K562 (cell line): ENCODE results near the gene TPM4. TPM values are rescaled to one million over a fixed set of nuclear protein-coding genes. Genes with fewer than 3 reads are reported as not detected.
"Not testable (repeated sequence)": the region's sequence is repeated elsewhere in the genome, so short reads cannot be mapped to it uniquely, and the experiment has no call there.

ENCODE experiments used
- ATAC-seq: fragments of 200-7000 bp; cut with Tn5 transposase; 3 replicates; pipeline ENCODE4 v1.9.1; 2020; ENCODE audit warnings: moderate library complexity
- BruUV-seq: library from RNA; stranded (reverse); fragments of 400-500 nt; replicated peaks from 2 replicates; lab custom pipeline; 2021; lab: Mats Ljungman, UMichigan
- CTCF ChIA-PET: fragments of 300-600 bp; formaldehyde crosslinking; extraction: SDS; loops from one replicate; lab custom pipeline; 2021; ENCODE audit warnings: low intra/inter-chr PET ratio; lab: Yijun Ruan, JAX
- POLR2A ChIA-PET: fragments of 300-600, 350-650 bp; sonication (Branson Sonifier 250); formaldehyde crosslinking; extraction: SDS; loops from one replicate; lab custom pipeline; 2021; ENCODE audit warnings: antibody characterized with exemption, inconsistent platforms; lab: Yijun Ruan, JAX
- DNase-seq, 4 experiments: peaks; one replicate each; pipeline versions ENCODE4 v3.0.0 to v3.0.0-alpha.2; 2011 to 2018; ENCODE audit warnings: low spot score in 3 of 4, mixed read lengths in 3 of 4; ENCODE audit errors: extremely low read depth in 1 of 4
- FAIRE-seq: peaks from 2 replicates; lab custom pipeline; 2011; peaks lifted over from hg19 to GRCh38; lab: Jason Lieb, UNC
- H2AFZ ChIP-seq: 2 replicates; pipeline ENCODE4 v1.6.0; 2011; ENCODE audit warnings: low read depth, low read length, control low read depth, inconsistent platforms
- H3K27ac ChIP-seq: fragments of 200-600 bp; 3 replicates; pipeline ENCODE4 v1.8.0; 2011; ENCODE audit warnings: low read depth, mild to moderate bottlenecking, control low read depth, inconsistent platforms, low read length, moderate library complexity, mixed read lengths; ENCODE audit errors: extremely low read depth
- H3K27me3 ChIP-seq, 2 experiments: fragments of 300-600 bp in 1 of 2; 2 replicates in 1 of 2; 3 replicates in 1 of 2; pipeline versions ENCODE4 v1.6.0 to v1.8.0; 2011; ENCODE audit warnings: inconsistent platforms in 2 of 2, low read length in 2 of 2, mild to moderate bottlenecking in 1 of 2, mixed read lengths in 1 of 2, moderate library complexity in 1 of 2; ENCODE audit not compliant: control insufficient read depth in 2 of 2, insufficient read depth in 2 of 2
- H3K36me3 ChIP-seq: fragments of 300-600 bp; 3 replicates; pipeline ENCODE4 v1.8.0; 2011; ENCODE audit warnings: mild to moderate bottlenecking, low read length, inconsistent platforms; ENCODE audit not compliant: control insufficient read depth, insufficient read depth
- H3K4me1 ChIP-seq, 2 experiments: fragments of 200-600 bp in 1 of 2; replicated peaks in 1 of 2; 2 replicates in 1 of 2; 3 replicates in 1 of 2; pipeline versions ENCODE4 v1.5.1 to v1.8.0; 2011; ENCODE audit warnings: inconsistent platforms in 2 of 2, low read length in 2 of 2, mild to moderate bottlenecking in 1 of 2, mixed read lengths in 1 of 2, moderate library complexity in 1 of 2; ENCODE audit not compliant: control insufficient read depth in 2 of 2, insufficient read depth in 2 of 2
- H3K4me2 ChIP-seq: 2 replicates; pipeline ENCODE4 v1.6.1; 2011; ENCODE audit warnings: low read length, control low read depth, inconsistent platforms, mixed read lengths; ENCODE audit not compliant: insufficient read depth
- H3K4me3 ChIP-seq: fragments of 200-600 bp; sonication (generic), shearing (Covaris generic); 2 replicates; pipeline ENCODE4 v1.5.1; 2016; ENCODE audit warnings: control low read depth, inconsistent platforms
- H3K79me2 ChIP-seq: fragments of 200-600 bp; 3 replicates; pipeline ENCODE4 v1.8.0; 2011; ENCODE audit warnings: low read length, inconsistent platforms; ENCODE audit not compliant: control insufficient read depth, insufficient read depth
- H3K9ac ChIP-seq, 2 experiments: 2 replicates each; pipeline versions ENCODE4 v1.6.0 to v1.6.1; 2011; ENCODE audit warnings: low read depth in 2 of 2, low read length in 2 of 2, control low read depth in 1 of 2, inconsistent platforms in 1 of 2, mild to moderate bottlenecking in 1 of 2, mixed read lengths in 1 of 2; ENCODE audit not compliant: insufficient read depth in 1 of 2
- H3K9me1 ChIP-seq: one replicate; pipeline ENCODE4 v1.6.0; 2011; ENCODE audit warnings: inconsistent platforms, mild to moderate bottlenecking, low read length, moderate library complexity; ENCODE audit not compliant: control insufficient read depth, insufficient read depth
- H3K9me3 ChIP-seq: replicated peaks from 2 replicates; pipeline ENCODE4 v1.5.1; 2011; ENCODE audit warnings: low read depth, low read length, inconsistent platforms; ENCODE audit not compliant: control insufficient read depth, insufficient read depth
- H4K20me1 ChIP-seq: replicated peaks from 2 replicates; pipeline ENCODE4 v1.6.1; 2011; ENCODE audit warnings: low read length, inconsistent platforms, mixed read lengths; ENCODE audit not compliant: control insufficient read depth, insufficient read depth
- KDM5B ChIP-seq: fragments of 200-600 bp; sonication (generic); IDR thresholded peaks from 2 replicates; pipeline ENCODE4 v1.6.1; 2012; ENCODE audit warnings: low read depth, mild to moderate bottlenecking, moderate library complexity, low read length, control low read depth, inconsistent platforms; ENCODE audit not compliant: insufficient replicate concordance
- MBD2 ChIP-seq: sonication (generic); IDR thresholded peaks from 2 replicates; pipeline ENCODE4 v1.6.1; 2016; ENCODE audit warnings: low read depth, borderline replicate concordance
- SPI1 ChIP-seq: IDR thresholded peaks from 2 replicates; pipeline ENCODE4 v1.6.1; 2011; ENCODE audit warnings: low read depth, low read length, control low read depth, borderline replicate concordance
- ZNF445 ChIP-seq: fragments of 250-450 bp; sonication (Bioruptor Pico); IDR thresholded peaks from 2 replicates; pipeline ENCODE4 v1.4.0; 2020; ENCODE audit warnings: low read depth, mild to moderate bottlenecking, moderate library complexity
- WGBS: fragments of 100-300 bp; shearing (Covaris generic); methylation state at CpG from one replicate; pipeline ENCODE4 v1.1.6; 2016; ENCODE audit warnings: low coverage, mixed read lengths; ENCODE audit not compliant: insufficient coverage; ENCODE audit errors: missing lambda C conversion rate; 5-methylcytosine and 5-hydroxymethylcytosine counted together
- in situ Hi-C: fragments of 300-500 bp; cut with MboI; formaldehyde crosslinking; loops from 4 replicates; pipeline ENCODE4 v1.15.0; 2018; ENCODE audit warnings: inconsistent platforms, mixed read lengths
- intact Hi-C: fragments of 100-400 bp; cut with micrococcal nuclease; formaldehyde crosslinking; loops from 2 replicates; pipeline ENCODE4 v1.14.2; 2022
- polyA plus RNA-seq, 8 experiments: library from polyadenylated mRNA; depleted of rRNA in 4 of 8; stranded (reverse) in 5 of 8; unstranded in 3 of 8; fragments of >200 nt; fragmentation: Nextera tagmentation in 2 of 8; fragmentation: Illumina TruSeq in 1 of 8; extraction: Ambion mirVana in 2 of 8; extraction: Trizol in 1 of 8; gene quantifications; 2 replicates each; pipeline versions ENCODE4 v1.2.1 to v1.2.3, GENCODE V29; 2011 to 2014; ENCODE audit warnings: inconsistent platforms in 1 of 8, missing spikeins in 1 of 8
- total RNA-seq, 7 experiments: library from RNA; depleted of rRNA in 6 of 7; stranded (reverse); fragments of >200 nt in 6 of 7; fragmentation: Illumina TruSeq in 2 of 7; extraction: Trizol in 2 of 7; gene quantifications; 2 replicates each; pipeline versions ENCODE4 v1.2.1 to v1.2.3, GENCODE V29; 2011 to 2021; ENCODE audit warnings: low replicate concordance in 1 of 7

Gene TPM4
- total and polyA plus RNA-seq, 9 of the 15 experiments (the other 6 are each of a cell fraction or from before 2014, with no cell fraction given): 28.1 to 111 (median 77.4) TPM

DNA sequence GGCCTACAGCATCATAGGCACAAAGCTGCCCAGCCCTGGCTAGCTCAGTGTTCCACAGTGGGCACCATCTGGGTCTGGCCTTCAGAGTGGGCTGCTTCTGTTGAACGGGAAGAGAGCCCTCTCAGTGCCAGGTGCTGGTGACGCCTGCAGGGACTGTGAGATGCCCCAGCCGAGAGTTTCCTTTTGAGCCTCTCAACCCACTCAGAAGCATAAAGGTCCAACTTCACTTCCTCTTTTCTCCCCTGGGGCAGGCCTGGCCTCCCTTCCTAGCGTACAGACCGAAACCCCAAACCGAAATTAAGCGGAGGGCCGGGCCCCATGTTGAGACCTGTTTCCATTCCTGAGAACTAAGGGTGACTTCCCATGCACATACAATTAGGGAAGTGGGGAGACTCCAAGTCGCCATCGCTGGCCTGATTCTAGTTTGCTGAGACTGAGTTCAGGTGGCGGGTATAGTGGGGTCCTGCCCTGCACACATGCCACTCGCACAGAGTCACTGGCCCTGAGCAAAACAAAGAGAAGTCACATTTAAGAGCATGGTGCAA is 42.3 kb downstream of the TPM4 start:
- H3K36me3 ChIP-seq: peaks cover 79% of the 10 kb centered on the region
- no TSS peak for BruUV-seq
- H3K4me2 ChIP-seq: no peak overlapping the region
- H3K27me3 ChIP-seq: no peaks in the 10 kb centered on the region
- intact Hi-C loops (no loop called here), in situ Hi-C loops (no loop called here)
- peaks cover 24% of the 10 kb centered on the region for H3K79me2 ChIP-seq
- peaks cover 0 to 3% of the 10 kb centered on the region in 2 experiments; a peak in 3 of 5 replicates for H3K4me1 ChIP-seq
- ChIA-PET POLR2A (interaction anchor here (1.2 kb wide), 1 partner anchor 14 kb away, joined by 3 read pairs; no protein-coding TSS in a partner anchor), CTCF (no interaction called here)
- H4K20me1 ChIP-seq: peaks cover 4% of the 10 kb centered on the region; the same call in 1 of the 2 replicates
- H3K4me3 ChIP-seq: no peak overlapping the region
- TF ChIP-seq ZNF445 (no peak), KDM5B (no peak), SPI1 (peak; percentile 89), MBD2 (no peak)
- no peaks in the 10 kb centered on the region for H3K9me1 ChIP-seq
- H3K9me3 ChIP-seq: no peaks in the 10 kb centered on the region
- DNase-seq (no peak), ATAC-seq (no peak), FAIRE-seq (no peak)
- no peak overlapping the region for H3K9ac ChIP-seq
- WGBS: 91% methylated on average over 12 of the region's 12 CpGs
- no peak overlapping the region for H3K27ac ChIP-seq
- no peak overlapping the region for H2AFZ ChIP-seq

DNA sequence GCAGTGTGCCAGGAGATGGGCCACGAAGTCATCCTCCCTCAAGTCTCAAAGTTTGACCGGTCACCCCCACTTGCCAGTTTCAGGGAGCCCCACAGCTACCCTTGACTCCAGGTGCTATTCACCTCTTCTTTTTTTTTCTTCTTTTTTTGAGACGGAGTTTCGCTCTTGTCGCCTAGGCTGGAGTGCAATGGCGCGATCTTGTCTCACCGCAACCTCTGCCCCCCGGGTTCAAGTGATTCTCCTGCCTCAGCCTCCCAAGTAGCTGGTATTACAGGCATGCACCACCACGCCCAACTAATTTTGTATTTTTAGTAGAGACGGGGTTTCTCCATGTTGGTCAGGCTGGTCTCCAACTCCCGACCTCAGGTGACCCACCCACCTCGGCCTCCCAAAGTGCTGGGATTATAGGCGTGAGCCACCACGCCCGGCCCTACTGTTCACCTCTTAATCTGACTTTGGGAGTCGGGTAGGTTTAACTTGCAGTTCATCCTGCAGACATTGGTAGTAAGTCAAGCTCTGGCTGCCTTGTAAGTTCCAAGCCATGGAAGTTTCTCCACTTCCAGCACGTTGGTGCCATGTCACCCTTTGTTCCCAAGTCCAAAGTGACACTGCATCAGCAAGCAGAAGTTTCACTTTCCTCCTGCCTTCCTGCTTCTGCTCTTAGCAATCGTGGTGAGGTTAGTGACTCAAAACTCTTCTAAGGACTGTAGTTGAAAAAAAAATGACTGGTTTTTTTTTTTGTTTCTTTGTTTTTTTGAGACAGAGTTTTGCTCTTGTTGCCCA is 43.0 kb downstream of the TPM4 start:
- H3K9me1 ChIP-seq, intact Hi-C loops, H3K9ac ChIP-seq, H4K20me1 ChIP-seq, H2AFZ ChIP-seq, H3K4me3 ChIP-seq, H3K9me3 ChIP-seq, H3K4me2 ChIP-seq, in situ Hi-C loops, H3K27ac ChIP-seq, BruUV-seq, H3K4me1 ChIP-seq, H3K27me3 ChIP-seq, ATAC-seq, DNase-seq, CTCF ChIA-PET, FAIRE-seq: not testable (repeated sequence)
- H3K79me2 ChIP-seq: peaks cover 17% of the 10 kb centered on the region
- POLR2A ChIA-PET: interaction anchor here (1.2 kb wide), 1 partner anchor 13 kb away, joined by 3 read pairs; no protein-coding TSS in a partner anchor
- H3K36me3 ChIP-seq: peaks cover 82% of the 10 kb centered on the region
- 89% methylated on average over 13 of the region's 19 CpGs for WGBS
